ENCODE data around the gene OIP5.

GRCh38 chr15:41333026-41333562 is 703 bp upstream of the OIP5 start:
- no peak for TF ChIP-seq CTCF (IDR thresholded peaks at IDR 0.05)
- no peak for TF ChIP-seq POLR2AphosphoS5 (IDR thresholded peaks at IDR 0.05; ENCODE audit: insufficient read depth in 1 of 2, low read depth in 1 of 2)
- TF ChIP-seq POLR2A (IDR thresholded peaks at IDR 0.05): no peak

Measured in vagina (tissue), 2 donors.